ENCODE results near the gene CXADR.

DNA sequence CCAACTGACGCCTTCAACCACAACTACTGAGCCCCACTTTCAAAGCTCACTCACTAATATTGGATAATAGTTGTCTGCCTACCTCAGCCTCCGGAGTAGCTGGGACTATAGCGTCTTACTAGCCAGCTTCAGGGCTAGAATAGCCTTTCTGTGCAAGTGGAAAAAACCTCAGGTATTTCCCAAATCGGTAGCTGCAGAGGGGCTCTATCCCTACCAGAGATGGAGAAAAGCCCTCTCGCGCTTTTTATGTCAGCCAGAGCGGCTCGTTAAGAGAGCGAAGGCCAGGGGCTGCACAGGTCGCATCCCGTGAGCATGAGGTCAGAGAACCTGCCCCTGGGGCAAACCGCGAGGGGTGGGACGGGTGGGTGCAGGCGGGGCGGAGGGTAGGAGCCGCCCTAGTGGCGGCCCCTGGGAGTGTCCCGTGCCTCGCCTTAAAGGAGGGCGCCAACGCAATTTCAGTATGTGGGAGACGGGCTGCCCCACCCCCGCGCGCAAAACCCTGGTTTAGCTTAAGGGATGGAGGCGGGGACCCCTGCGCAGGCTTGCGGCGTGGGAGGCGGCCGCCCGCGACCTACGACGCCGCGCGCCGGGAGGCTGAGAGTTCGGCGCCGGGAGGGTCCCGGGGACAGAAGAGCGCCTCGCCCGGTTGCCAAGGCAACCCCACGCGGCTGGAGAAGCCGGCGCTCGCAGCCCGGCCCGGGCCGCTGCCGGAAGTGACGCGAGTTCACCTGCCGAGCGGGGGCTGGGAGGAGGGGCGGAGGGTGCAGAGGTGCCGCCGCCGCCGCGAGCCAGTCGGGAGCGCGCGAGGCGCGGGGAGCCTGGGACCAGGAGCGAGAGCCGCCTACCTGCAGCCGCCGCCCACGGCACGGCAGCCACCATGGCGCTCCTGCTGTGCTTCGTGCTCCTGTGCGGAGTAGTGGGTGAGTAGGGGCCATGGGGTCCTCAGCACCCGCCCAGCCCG lies at the start of gene CXADR:
- TF ChIP-seq, protein P1, sequence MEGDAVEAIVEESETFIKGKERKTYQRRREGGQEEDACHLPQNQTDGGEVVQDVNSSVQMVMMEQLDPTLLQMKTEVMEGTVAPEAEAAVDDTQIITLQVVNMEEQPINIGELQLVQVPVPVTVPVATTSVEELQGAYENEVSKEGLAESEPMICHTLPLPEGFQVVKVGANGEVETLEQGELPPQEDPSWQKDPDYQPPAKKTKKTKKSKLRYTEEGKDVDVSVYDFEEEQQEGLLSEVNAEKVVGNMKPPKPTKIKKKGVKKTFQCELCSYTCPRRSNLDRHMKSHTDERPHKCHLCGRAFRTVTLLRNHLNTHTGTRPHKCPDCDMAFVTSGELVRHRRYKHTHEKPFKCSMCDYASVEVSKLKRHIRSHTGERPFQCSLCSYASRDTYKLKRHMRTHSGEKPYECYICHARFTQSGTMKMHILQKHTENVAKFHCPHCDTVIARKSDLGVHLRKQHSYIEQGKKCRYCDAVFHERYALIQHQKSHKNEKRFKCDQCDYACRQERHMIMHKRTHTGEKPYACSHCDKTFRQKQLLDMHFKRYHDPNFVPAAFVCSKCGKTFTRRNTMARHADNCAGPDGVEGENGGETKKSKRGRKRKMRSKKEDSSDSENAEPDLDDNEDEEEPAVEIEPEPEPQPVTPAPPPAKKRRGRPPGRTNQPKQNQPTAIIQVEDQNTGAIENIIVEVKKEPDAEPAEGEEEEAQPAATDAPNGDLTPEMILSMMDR (IDR thresholded peaks at IDR 0.05): peak; percentile 74
- TF ChIP-seq ZFX (IDR thresholded peaks at IDR 0.05; ENCODE audit: borderline replicate concordance): no peak

Measured in 22Rv1 (cell line).